Uterus (tissue), 2 donors: ENCODE results near the gene PRKG1.

ENCODE experiments used
- POLR2A ChIP-seq, 2 donors: fragments of 450-650 bp; IDR thresholded peaks; one replicate each; pipeline ENCODE4 v1.6.1; 2016; ENCODE audit warnings: antibody characterized with exemption in 2 of 2, mild to moderate bottlenecking in 1 of 2, moderate library complexity in 1 of 2
- TF ChIP-seq, protein P1 (sequence below), 4 experiments: fragments of 200-600 bp in 2 of 4; fragments of 450-650 bp in 2 of 4; sonication (generic) in 2 of 4; IDR thresholded peaks; one replicate each; pipeline ENCODE4 v1.5.1; 2016 to 2019; ENCODE audit warnings: antibody characterized with exemption in 4 of 4, mild to moderate bottlenecking in 2 of 4, moderate library complexity in 1 of 4

DNA sequence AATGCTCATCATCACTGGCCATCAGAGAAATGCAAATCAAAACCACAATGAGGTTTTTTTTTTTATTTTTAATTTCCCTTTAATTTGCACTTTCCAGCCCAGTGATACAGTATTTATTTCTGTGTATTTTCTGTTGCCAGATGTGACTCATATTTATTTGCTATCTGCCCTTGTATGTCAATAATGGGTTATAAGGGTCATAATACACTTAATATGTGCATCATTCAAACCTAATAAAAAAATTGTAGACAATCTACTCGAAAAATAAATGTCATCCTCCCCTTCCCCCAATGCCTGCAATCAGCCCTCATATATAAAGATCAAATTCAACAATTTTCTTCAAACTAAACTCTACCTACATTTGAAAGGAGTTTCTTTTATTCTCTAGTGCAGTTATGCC, 470.6 kb downstream of the PRKG1 start:
- TF ChIP-seq POLR2A (IDR thresholded peaks at IDR 0.05): no peak
- TF ChIP-seq, protein P1, sequence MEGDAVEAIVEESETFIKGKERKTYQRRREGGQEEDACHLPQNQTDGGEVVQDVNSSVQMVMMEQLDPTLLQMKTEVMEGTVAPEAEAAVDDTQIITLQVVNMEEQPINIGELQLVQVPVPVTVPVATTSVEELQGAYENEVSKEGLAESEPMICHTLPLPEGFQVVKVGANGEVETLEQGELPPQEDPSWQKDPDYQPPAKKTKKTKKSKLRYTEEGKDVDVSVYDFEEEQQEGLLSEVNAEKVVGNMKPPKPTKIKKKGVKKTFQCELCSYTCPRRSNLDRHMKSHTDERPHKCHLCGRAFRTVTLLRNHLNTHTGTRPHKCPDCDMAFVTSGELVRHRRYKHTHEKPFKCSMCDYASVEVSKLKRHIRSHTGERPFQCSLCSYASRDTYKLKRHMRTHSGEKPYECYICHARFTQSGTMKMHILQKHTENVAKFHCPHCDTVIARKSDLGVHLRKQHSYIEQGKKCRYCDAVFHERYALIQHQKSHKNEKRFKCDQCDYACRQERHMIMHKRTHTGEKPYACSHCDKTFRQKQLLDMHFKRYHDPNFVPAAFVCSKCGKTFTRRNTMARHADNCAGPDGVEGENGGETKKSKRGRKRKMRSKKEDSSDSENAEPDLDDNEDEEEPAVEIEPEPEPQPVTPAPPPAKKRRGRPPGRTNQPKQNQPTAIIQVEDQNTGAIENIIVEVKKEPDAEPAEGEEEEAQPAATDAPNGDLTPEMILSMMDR (IDR thresholded peaks at IDR 0.05): no peak
